ENCODE data around the gene RPL11. TPM values are rescaled to one million over a fixed set of nuclear protein-coding genes. Genes with fewer than 3 reads are reported as not detected.

The RPL11 gene
- total RNA-seq, 1 donor from 2014 or later = 657 TPM

DNA sequence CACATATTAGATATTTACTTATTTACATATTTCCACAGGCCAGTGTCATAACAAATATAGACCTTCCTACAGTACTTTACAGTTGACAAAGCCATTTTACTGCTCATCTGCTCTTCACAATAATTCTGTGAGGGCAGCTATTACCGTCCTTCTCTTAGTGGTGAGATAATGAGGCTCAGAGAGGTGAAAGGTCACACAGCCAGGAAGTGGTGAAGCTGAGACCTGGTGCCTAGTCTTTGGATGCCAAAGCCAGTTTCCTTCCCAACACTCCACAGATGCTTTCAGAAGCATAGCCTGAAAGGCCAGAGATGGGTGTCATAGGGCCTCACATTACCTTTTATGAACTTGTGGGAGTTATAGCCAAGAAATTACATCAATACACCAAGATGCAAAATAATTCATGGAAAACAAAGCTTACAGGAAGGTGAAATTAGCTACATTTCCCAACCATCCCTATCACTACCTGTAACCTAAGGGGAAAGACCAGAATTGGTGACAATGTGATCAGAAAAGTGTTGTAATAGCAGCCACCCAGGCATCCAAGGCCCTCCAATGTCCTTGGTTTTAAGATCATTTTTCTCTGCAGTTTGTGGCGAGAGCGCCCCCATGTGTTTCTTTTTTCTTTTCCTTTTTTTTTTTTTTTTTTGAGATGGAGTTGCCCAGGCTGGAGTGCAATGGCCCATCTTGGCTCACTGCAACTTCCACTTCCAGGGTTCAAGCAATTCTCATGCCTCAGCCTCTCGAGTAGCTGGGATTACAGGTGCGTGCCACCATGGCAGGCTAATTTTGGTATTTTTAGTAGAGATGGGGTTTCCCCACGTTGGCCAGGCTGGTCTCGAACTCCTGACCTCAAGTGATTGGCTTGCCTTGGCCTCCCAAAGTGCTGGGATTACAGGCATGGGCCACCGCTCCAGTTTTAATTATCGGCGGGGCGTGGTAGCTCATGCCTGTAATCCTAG lies 26.5 kb upstream of the RPL11 start:
- Mint-ChIP-seq H3K9me3 (ENCODE audit: unreplicated experiment) (peaks cover 3% of the 10 kb centered on the region), H3K36me3 (ENCODE audit: unreplicated experiment) (no peaks in the 10 kb centered on the region), H3K4me1 (ENCODE audit: low read depth, unreplicated experiment) (peaks cover 5% of the 10 kb centered on the region), H3K27me3 (ENCODE audit: unreplicated experiment) (peaks cover 4% of the 10 kb centered on the region), H3K27ac (ENCODE audit: unreplicated experiment) (no peak overlapping the region), H3K4me3 (ENCODE audit: unreplicated experiment) (no peak overlapping the region)
- peak; percentile 69 for TF ChIP-seq CTCF (IDR thresholded peaks at IDR 0.05; ENCODE audit: partially characterized antibody, unreplicated experiment)
- no peak for DNase-seq

- Mint-ChIP-seq H3K9me3 (ENCODE audit: unreplicated experiment) (no peaks in the 10 kb centered on the region), H3K27ac (ENCODE audit: unreplicated experiment) (no peak overlapping the region), H3K4me3 (ENCODE audit: unreplicated experiment) (no peak overlapping the region), H3K4me1 (ENCODE audit: low read depth, unreplicated experiment) (no peaks in the 10 kb centered on the region), H3K27me3 (ENCODE audit: unreplicated experiment) (peaks cover 4% of the 10 kb centered on the region), H3K36me3 (ENCODE audit: unreplicated experiment) (no peaks in the 10 kb centered on the region)
- TF ChIP-seq CTCF (IDR thresholded peaks at IDR 0.05; ENCODE audit: partially characterized antibody, unreplicated experiment) = no peak
- DNase-seq = no peak
Measured at GRCh38 chr1:23667411-23667810, 24.2 kb upstream of the RPL11 start.

DNA sequence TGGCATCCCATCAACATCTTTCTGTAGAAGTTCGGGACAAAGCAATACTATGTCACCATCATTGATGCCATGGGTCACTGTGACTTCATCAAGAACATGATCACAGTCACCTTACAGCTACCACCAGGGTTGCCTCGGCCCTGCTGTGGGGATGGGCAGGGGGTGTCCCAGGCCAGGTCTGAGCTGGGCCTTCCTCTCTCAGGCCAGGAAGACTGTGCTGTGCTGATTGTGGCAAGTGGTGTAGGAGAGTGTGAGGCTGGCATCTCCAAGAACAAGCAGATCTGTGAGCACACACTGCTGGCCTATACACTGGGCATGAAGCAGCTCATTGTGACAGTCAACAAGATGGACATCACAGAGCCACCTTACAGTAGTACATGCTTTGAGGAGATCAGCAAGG lies 20.9 kb upstream of the RPL11 start:
- Mint-ChIP-seq H3K4me3 (ENCODE audit: unreplicated experiment) (no peak overlapping the region), H3K9me3 (ENCODE audit: unreplicated experiment) (no peaks in the 10 kb centered on the region), H3K36me3 (ENCODE audit: unreplicated experiment) (no peaks in the 10 kb centered on the region), H3K27ac (ENCODE audit: unreplicated experiment) (no peak overlapping the region), H3K27me3 (ENCODE audit: unreplicated experiment) (peaks cover 2% of the 10 kb centered on the region), H3K4me1 (ENCODE audit: low read depth, unreplicated experiment) (no peaks in the 10 kb centered on the region)
- TF ChIP-seq CTCF (IDR thresholded peaks at IDR 0.05; ENCODE audit: partially characterized antibody, unreplicated experiment) = no peak
- no peak for DNase-seq

DNA sequence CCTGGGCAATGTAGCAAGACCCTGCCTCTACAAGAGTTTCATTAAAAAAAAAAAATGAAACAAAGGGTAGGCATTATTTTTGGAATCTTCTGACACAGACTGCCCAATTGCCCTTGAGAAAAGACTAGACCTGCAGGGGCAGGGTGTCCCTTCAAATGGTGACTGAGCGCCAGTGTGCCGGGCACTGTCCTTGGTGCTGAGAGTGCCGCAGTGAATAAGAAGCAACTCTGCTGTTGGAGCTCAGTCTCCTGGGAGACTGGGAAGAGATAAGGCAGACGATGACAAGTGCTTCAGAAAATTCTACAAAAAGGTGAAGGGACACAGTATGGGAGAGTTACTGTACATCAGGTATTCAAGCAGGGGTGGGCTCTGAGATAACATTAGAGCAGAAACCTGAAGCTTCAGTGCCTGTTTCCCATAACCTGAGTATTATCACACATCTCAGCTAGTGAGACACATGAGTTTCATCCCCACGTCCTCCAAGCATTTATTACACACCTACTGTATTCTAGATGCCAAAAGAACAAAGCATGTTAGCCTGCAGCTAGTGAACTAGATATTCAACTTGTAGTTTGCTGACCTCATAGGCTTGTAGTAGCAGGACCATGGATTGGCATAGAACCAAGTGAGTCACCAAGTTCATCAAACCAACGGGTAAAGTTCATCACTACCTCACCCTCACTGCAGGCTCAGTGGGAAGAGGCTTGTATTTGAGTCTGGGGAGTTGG lies 18.4 kb upstream of the RPL11 start:
- H3K36me3 Mint-ChIP-seq (ENCODE audit: unreplicated experiment) = no peaks in the 10 kb centered on the region
- H3K27ac Mint-ChIP-seq (ENCODE audit: unreplicated experiment) = no peak overlapping the region
- H3K4me3 Mint-ChIP-seq (ENCODE audit: unreplicated experiment) = no peak overlapping the region
- DNase-seq = no peak
- no peaks in the 10 kb centered on the region for H3K4me1 Mint-ChIP-seq (ENCODE audit: low read depth, unreplicated experiment)
- TF ChIP-seq CTCF (IDR thresholded peaks at IDR 0.05; ENCODE audit: partially characterized antibody, unreplicated experiment) = no peak
- H3K27me3 Mint-ChIP-seq (ENCODE audit: unreplicated experiment) = peaks cover 2% of the 10 kb centered on the region
- no peaks in the 10 kb centered on the region for H3K9me3 Mint-ChIP-seq (ENCODE audit: unreplicated experiment)

GRCh38 chr1:23679815-23680214 lies 11.8 kb upstream of the RPL11 start:
- H3K4me1 Mint-ChIP-seq (ENCODE audit: low read depth, unreplicated experiment) = no peaks in the 10 kb centered on the region
- H3K27me3 Mint-ChIP-seq (ENCODE audit: unreplicated experiment) = no peaks in the 10 kb centered on the region
- no peak overlapping the region for H3K4me3 Mint-ChIP-seq (ENCODE audit: unreplicated experiment)
- no peaks in the 10 kb centered on the region for H3K9me3 Mint-ChIP-seq (ENCODE audit: unreplicated experiment)
- no peak for TF ChIP-seq CTCF (IDR thresholded peaks at IDR 0.05; ENCODE audit: partially characterized antibody, unreplicated experiment)
- no peak for DNase-seq
- H3K36me3 Mint-ChIP-seq (ENCODE audit: unreplicated experiment) = no peaks in the 10 kb centered on the region
- H3K27ac Mint-ChIP-seq (ENCODE audit: unreplicated experiment) = no peak overlapping the region
